Neural progenitor cell (in vitro differentiated cells): ENCODE measurements around the gene GOLGA6L26. TPM values are rescaled to one million over a fixed set of nuclear protein-coding genes. Genes with fewer than 3 reads are reported as not detected.
"Not testable (repeated sequence)": the region's sequence is repeated elsewhere in the genome, so short reads cannot be mapped to it uniquely, and the experiment has no call there.

Experiments used
- DNase-seq: peaks from one replicate; pipeline ENCODE4 v3.0.0-alpha.2; 2016; ENCODE audit warnings: low spot score
- H2AFZ ChIP-seq: fragments of 200-600 bp; sonication (generic); replicated peaks from 2 replicates; pipeline ENCODE4 v1.6.1; 2016; ENCODE audit warnings: antibody characterized with exemption
- H3F3A ChIP-seq: fragments of 200-600 bp; sonication (generic); 2 replicates; pipeline ENCODE4 v1.6.1; 2016; ENCODE audit warnings: antibody characterized with exemption, low read depth
- H3K27ac ChIP-seq: fragments of 200-600 bp; sonication (generic); 2 replicates; pipeline ENCODE4 v1.5.1; 2016; ENCODE audit warnings: mild to moderate bottlenecking
- H3K27me3 ChIP-seq: fragments of 200-600 bp; sonication (generic); 2 replicates; pipeline ENCODE4 v1.6.1; 2016; ENCODE audit warnings: mild to moderate bottlenecking, moderate library complexity
- H3K36me3 ChIP-seq: fragments of 200-600 bp; sonication (generic); 2 replicates; pipeline ENCODE4 v1.5.1; 2016
- H3K4me1 ChIP-seq: fragments of 200-600 bp; sonication (generic); 2 replicates; pipeline ENCODE4 v1.6.1; 2016; ENCODE audit warnings: mixed run types
- H3K4me2 ChIP-seq: fragments of 200-600 bp; sonication (generic); 2 replicates; pipeline ENCODE4 v1.6.1; 2016
- H3K4me3 ChIP-seq: fragments of 200-600 bp; sonication (generic); 2 replicates; pipeline ENCODE4 v1.5.1; 2016
- H3K79me2 ChIP-seq: fragments of 200-600 bp; sonication (generic); 2 replicates; pipeline ENCODE4 v1.6.1; 2016; ENCODE audit warnings: low read depth
- H3K9ac ChIP-seq: fragments of 200-600 bp; sonication (generic); 2 replicates; pipeline ENCODE4 v1.6.1; 2016
- H3K9me3 ChIP-seq: fragments of 200-600 bp; sonication (generic); 2 replicates; pipeline ENCODE4 v1.5.1; 2016; ENCODE audit warnings: low read depth
- H4K20me1 ChIP-seq: fragments of 200-600 bp; sonication (generic); 2 replicates; pipeline ENCODE4 v1.6.1; 2016; ENCODE audit warnings: low read depth
- H3K27ac Mint-ChIP-seq: 3 replicates; pipeline ENCODE4 v1.8.0; 2021; ENCODE audit warnings: mixed read lengths
- H3K27me3 Mint-ChIP-seq: 2 replicates; pipeline ENCODE4 v1.8.0; 2022; ENCODE audit warnings: low read depth, mild to moderate bottlenecking, inconsistent platforms, moderate library complexity, mixed read lengths; ENCODE audit not compliant: insufficient read depth
- H3K36me3 Mint-ChIP-seq: 3 replicates; pipeline ENCODE4 v1.8.0; 2021; ENCODE audit warnings: mixed read lengths
- H3K4me1 Mint-ChIP-seq: 3 replicates; pipeline ENCODE4 v1.8.0; 2021; ENCODE audit warnings: mixed read lengths
- H3K4me3 Mint-ChIP-seq: 3 replicates; pipeline ENCODE4 v1.8.0; 2021; ENCODE audit warnings: mild to moderate bottlenecking, moderate library complexity, mixed read lengths
- H3K9me3 Mint-ChIP-seq: 3 replicates; pipeline ENCODE4 v1.8.0; 2020; ENCODE audit warnings: mixed read lengths
- small RNA-seq: library from RNA; depleted of rRNA; stranded (forward); fragments of <200 nt; gene quantifications from one replicate; pipeline ENCODE3, GENCODE V24; 2015
- total RNA-seq: library from RNA; depleted of rRNA; stranded (reverse); fragments of >200 nt; gene quantifications from 2 replicates; pipeline ENCODE4 v1.2.3, GENCODE V29; 2015; ENCODE audit warnings: low replicate concordance

GOLGA6L26 gene
- total RNA-seq, 1 donor from 2014 or later = not detected

GRCh38 chr15:23303654-23304053 lies 30.3 kb downstream of the GOLGA6L26 start:
- H4K20me1 ChIP-seq, H3K9me3 Mint-ChIP-seq, H3K27ac Mint-ChIP-seq, H3K4me2 ChIP-seq, H3K27ac ChIP-seq, H3K9me3 ChIP-seq, H3K27me3 Mint-ChIP-seq, H3K9ac ChIP-seq, H3F3A ChIP-seq, H3K27me3 ChIP-seq, H3K4me1 ChIP-seq, H2AFZ ChIP-seq, H3K36me3 ChIP-seq: not testable (repeated sequence)
- Mint-ChIP-seq H3K4me1 (peaks cover 18% of the 10 kb centered on the region), H3K36me3 (peaks cover 10% of the 10 kb centered on the region), H3K4me3 (peak overlapping the region; percentile 91)
- Histone ChIP-seq H3K4me3 (peak overlapping the region; percentile 54), H3K79me2 (peaks cover 10% of the 10 kb centered on the region)
- peak; percentile 62 for DNase-seq

- peaks cover 10% of the 10 kb centered on the region for H3K79me2 ChIP-seq
- H3K27ac Mint-ChIP-seq, H3K4me2 ChIP-seq, H3K9me3 Mint-ChIP-seq, H3K36me3 ChIP-seq, H3F3A ChIP-seq, H2AFZ ChIP-seq, H3K4me3 Mint-ChIP-seq, H3K9ac ChIP-seq, H3K4me1 ChIP-seq, H3K4me3 ChIP-seq, H3K27me3 ChIP-seq, DNase-seq, H4K20me1 ChIP-seq, H3K9me3 ChIP-seq, H3K27me3 Mint-ChIP-seq, H3K27ac ChIP-seq: not testable (repeated sequence)
- peaks cover 18% of the 10 kb centered on the region for H3K4me1 Mint-ChIP-seq
- peaks cover 10% of the 10 kb centered on the region for H3K36me3 Mint-ChIP-seq
These were observed 30.8 kb downstream of the GOLGA6L26 start for GRCh38 chr15:23303246-23303645.

Small RNAs within 50 kb of the gene (small RNA-seq; reads per million reads assigned to genes)
- not detected for gene RN7SL536P

Other genes starting within 250 kb of the GOLGA6L26 start
- gene GOLGA6L1, start 197.4 kb downstream of the GOLGA6L26 start, total RNA-seq = not detected in 2 replicates
- gene GOLGA8S, start 20.6 kb upstream of the GOLGA6L26 start, total RNA-seq = not detected in 2 replicates
- gene GOLGA6L2, start 113.0 kb upstream of the GOLGA6L26 start, total RNA-seq = not detected in 2 replicates
- 0.37 TPM in 1 of 2 replicates, not detected in the other for gene MKRN3, start 231.5 kb upstream of the GOLGA6L26 start, total RNA-seq